H1 (cell line): Measurements from ENCODE around the gene SPIRE2. TPM values are rescaled to one million over a fixed set of nuclear protein-coding genes. Genes with fewer than 3 reads are reported as not detected.

Experiments used
- CTCF ChIA-PET: fragments of 300-600 bp; sonication (Branson Sonifier 250); formaldehyde crosslinking; loops from one replicate; lab custom pipeline; 2021; ENCODE audit not compliant: partially characterized antibody; lab: Charles Lee
- POLR2A ChIA-PET: fragments of 300-600 bp; sonication (Branson Sonifier 250); formaldehyde crosslinking; loops from one replicate; lab custom pipeline; 2021; ENCODE audit warnings: inconsistent platforms; ENCODE audit not compliant: partially characterized antibody; lab: Charles Lee
- DNase-seq, 2 experiments: peaks; one replicate each; pipeline versions ENCODE4 v3.0.0 to v3.0.0-alpha.2; 2010 to 2022; ENCODE audit warnings: low spot score in 2 of 2, low read depth in 1 of 2, mixed read lengths in 1 of 2
- FAIRE-seq: peaks from 2 replicates; lab custom pipeline; 2011; peaks lifted over from hg19 to GRCh38; lab: Jason Lieb, UNC
- H2AFZ ChIP-seq: 2 replicates; pipeline ENCODE4 v1.8.1; 2012; ENCODE audit warnings: low read length, inconsistent platforms
- H2AK5ac ChIP-seq: 2 replicates; pipeline ENCODE4 v1.6.1; 2013; ENCODE audit warnings: low read depth, low read length
- H2BK120ac ChIP-seq: replicated peaks from 2 replicates; pipeline ENCODE3; 2013; ENCODE audit warnings: low read depth, low read length, inconsistent platforms
- H2BK12ac ChIP-seq: 2 replicates; pipeline ENCODE4 v1.6.1; 2013; ENCODE audit warnings: low read depth, low read length
- H2BK15ac ChIP-seq: 2 replicates; pipeline ENCODE4 v1.6.1; 2013; ENCODE audit warnings: low read length
- H2BK20ac ChIP-seq: 2 replicates; pipeline ENCODE4 v1.6.1; 2013; ENCODE audit warnings: low read length
- H2BK5ac ChIP-seq: 2 replicates; pipeline ENCODE4 v1.6.1; 2013; ENCODE audit warnings: low read depth, low read length
- H3K14ac ChIP-seq: 2 replicates; pipeline ENCODE4 v1.6.1; 2013; ENCODE audit warnings: inconsistent platforms; ENCODE audit not compliant: insufficient read length
- H3K18ac ChIP-seq: 2 replicates; pipeline ENCODE4 v1.6.1; 2013; ENCODE audit warnings: low read length; ENCODE audit errors: extremely low read depth
- H3K23ac ChIP-seq: 2 replicates; pipeline ENCODE4 v1.6.1; 2013; ENCODE audit warnings: inconsistent platforms; ENCODE audit not compliant: insufficient read length
- H3K23me2 ChIP-seq: 2 replicates; pipeline ENCODE4 v1.6.1; 2013; ENCODE audit warnings: low read depth, low read length
- H3K27ac ChIP-seq: 2 replicates; pipeline ENCODE4 v1.6.1; 2011; ENCODE audit warnings: low read depth, low read length, inconsistent platforms
- H3K27me3 ChIP-seq, 4 experiments: replicated peaks in 1 of 4; 1 replicate in 1 of 4; 2 replicates in 3 of 4; pipeline versions ENCODE4 v1.6.1 to v1.8.1; 2011 to 2013; ENCODE audit warnings: low read length in 3 of 4, mild to moderate bottlenecking in 3 of 4, inconsistent platforms in 2 of 4, mixed read lengths in 2 of 4, moderate library complexity in 1 of 4; ENCODE audit not compliant: control insufficient read depth in 3 of 4, insufficient read depth in 3 of 4; ENCODE audit errors: extremely low read depth in 1 of 4
- H3K36me3 ChIP-seq, 4 experiments: 2 replicates each; pipeline versions ENCODE4 v1.6.1 to v1.8.1; 2011 to 2013; ENCODE audit warnings: mild to moderate bottlenecking in 4 of 4, low read length in 3 of 4, moderate library complexity in 2 of 4, control low read depth in 1 of 4, inconsistent platforms in 1 of 4; ENCODE audit not compliant: insufficient read depth in 4 of 4, control insufficient read depth in 2 of 4
- H3K4ac ChIP-seq: replicated peaks from 2 replicates; pipeline ENCODE3; 2013; ENCODE audit warnings: low read length, low read depth, mixed read lengths, inconsistent platforms; ENCODE audit not compliant: insufficient read length
- H3K4me1 ChIP-seq, 4 experiments: replicated peaks in 1 of 4; 1 replicate in 1 of 4; 2 replicates in 3 of 4; pipeline versions ENCODE4 v1.6.1 to v1.8.1; 2011 to 2013; ENCODE audit warnings: low read length in 3 of 4, inconsistent platforms in 2 of 4, mixed read lengths in 1 of 4; ENCODE audit not compliant: insufficient read depth in 4 of 4, control insufficient read depth in 3 of 4
- H3K4me2 ChIP-seq, 2 experiments: 2 replicates each; pipeline versions ENCODE4 v1.6.1 to v1.8.1; 2011 to 2013; ENCODE audit warnings: low read depth in 2 of 2, low read length in 2 of 2, control low read depth in 1 of 2, inconsistent platforms in 1 of 2, mild to moderate bottlenecking in 1 of 2; ENCODE audit not compliant: insufficient read depth in 1 of 2
- H3K4me3 ChIP-seq, 4 experiments: fragments of 200-600, 300-600 bp in 1 of 4; sonication (generic), shearing (Covaris generic), sonication (Bioruptor Twin) in 1 of 4; 2 replicates each; pipeline versions ENCODE4 v1.5.1 to v1.8.1; 2011 to 2016; ENCODE audit warnings: low read length in 4 of 4, low read depth in 3 of 4, control low read depth in 2 of 4, inconsistent platforms in 2 of 4, mild to moderate bottlenecking in 2 of 4, mixed read lengths in 1 of 4, moderate library complexity in 1 of 4; ENCODE audit not compliant: insufficient read depth in 2 of 4; ENCODE audit errors: extremely low read depth in 1 of 4
- H3K56ac ChIP-seq: replicated peaks from 2 replicates; pipeline ENCODE3; 2013; ENCODE audit warnings: low read depth, mild to moderate bottlenecking, mixed read lengths, low read length, inconsistent platforms; ENCODE audit not compliant: insufficient read length
- H3K79me1 ChIP-seq: 2 replicates; pipeline ENCODE4 v1.6.1; 2013; ENCODE audit warnings: low read depth, low read length, control low read depth
- H3K79me2 ChIP-seq, 2 experiments: 2 replicates each; pipeline versions ENCODE4 v1.6.1 to v1.8.1; 2012 to 2013; ENCODE audit warnings: low read length in 2 of 2, mild to moderate bottlenecking in 2 of 2, inconsistent platforms in 1 of 2; ENCODE audit not compliant: insufficient read depth in 2 of 2, control insufficient read depth in 1 of 2
- H3K9ac ChIP-seq, 4 experiments: replicated peaks in 1 of 4; 1 replicate in 1 of 4; 2 replicates in 3 of 4; pipeline versions ENCODE4 v1.6.1 to v1.8.1; 2011 to 2013; ENCODE audit warnings: low read depth in 3 of 4, low read length in 3 of 4, control low read depth in 2 of 4, mild to moderate bottlenecking in 2 of 4, moderate library complexity in 2 of 4, inconsistent platforms in 1 of 4; ENCODE audit errors: extremely low read depth in 1 of 4
- H3K9me3 ChIP-seq, 2 experiments: 2 replicates each; pipeline versions ENCODE4 v1.6.1 to v1.8.1; 2012 to 2013; ENCODE audit warnings: mild to moderate bottlenecking in 2 of 2, moderate library complexity in 2 of 2, control low read depth in 1 of 2, inconsistent platforms in 1 of 2, low read depth in 1 of 2, low read length in 1 of 2, mixed read lengths in 1 of 2; ENCODE audit not compliant: insufficient read depth in 2 of 2
- H4K20me1 ChIP-seq, 2 experiments: replicated peaks in 1 of 2; 2 replicates each; pipeline versions ENCODE3 to v1.8.1; 2011 to 2013; ENCODE audit warnings: inconsistent platforms in 2 of 2, low read length in 2 of 2, mild to moderate bottlenecking in 1 of 2; ENCODE audit not compliant: insufficient read depth in 2 of 2, control insufficient read depth in 1 of 2
- H4K5ac ChIP-seq: 2 replicates; pipeline ENCODE4 v1.6.1; 2013; ENCODE audit warnings: low read length, low read depth, mixed read lengths, inconsistent platforms; ENCODE audit not compliant: insufficient read length
- H4K8ac ChIP-seq: 2 replicates; pipeline ENCODE4 v1.8.0; 2013; ENCODE audit warnings: mild to moderate bottlenecking, moderate library complexity, low read length, inconsistent platforms; ENCODE audit not compliant: insufficient read depth; ENCODE audit errors: extremely low read depth
- H4K91ac ChIP-seq: replicated peaks from 2 replicates; pipeline ENCODE3; 2013; ENCODE audit warnings: low read length, mixed read lengths, inconsistent platforms; ENCODE audit not compliant: insufficient read length
- ATF2 ChIP-seq: IDR thresholded peaks from 2 replicates; pipeline ENCODE4 v1.6.1; 2012; ENCODE audit warnings: low read length, inconsistent platforms
- BCL11A ChIP-seq, 2 experiments: IDR thresholded peaks; one replicate each; pipeline ENCODE4 v1.6.1; 2011; ENCODE audit warnings: low read depth in 2 of 2, low read length in 2 of 2, mild to moderate bottlenecking in 2 of 2
- CREB1 ChIP-seq: IDR thresholded peaks from 2 replicates; pipeline ENCODE4 v1.6.1; 2012; ENCODE audit warnings: inconsistent platforms
- FOSL1 ChIP-seq: IDR thresholded peaks from 2 replicates; pipeline ENCODE4 v1.6.1; 2011; ENCODE audit warnings: mild to moderate bottlenecking, low read depth, low read length, moderate library complexity; ENCODE audit not compliant: insufficient read depth
- HDAC2 ChIP-seq, 2 experiments: fragments of 300-600 bp in 1 of 2; sonication (generic) in 1 of 2; IDR thresholded peaks; 2 replicates each; pipeline ENCODE4 v1.6.1; 2011 to 2012; ENCODE audit warnings: low read depth in 2 of 2, low read length in 2 of 2, mild to moderate bottlenecking in 2 of 2, moderate library complexity in 2 of 2, borderline replicate concordance in 1 of 2, inconsistent platforms in 1 of 2
- HDAC6 ChIP-seq: IDR thresholded peaks from one replicate; pipeline ENCODE4 v1.7.1; 2012; ENCODE audit warnings: low read depth, mild to moderate bottlenecking, inconsistent platforms, low read length, moderate library complexity
- JUN ChIP-seq: IDR thresholded peaks from 2 replicates; pipeline ENCODE4 v1.6.1; 2011; ENCODE audit warnings: low read depth, mild to moderate bottlenecking, improper control_type of control experiment, low read length
- KDM4A ChIP-seq: IDR thresholded peaks from one replicate; pipeline ENCODE4 v1.7.1; 2012; ENCODE audit warnings: low read depth, mild to moderate bottlenecking, moderate library complexity, low read length, inconsistent platforms; ENCODE audit not compliant: severe bottlenecking
- POU5F1 ChIP-seq: IDR thresholded peaks from 2 replicates; pipeline ENCODE4 v1.6.1; 2011; ENCODE audit warnings: low read depth, mild to moderate bottlenecking, low read length, moderate library complexity
- SAP30 ChIP-seq: fragments of 300-600 bp; sonication (generic); IDR thresholded peaks from 2 replicates; pipeline ENCODE4 v1.7.1; 2012; ENCODE audit warnings: low read length, moderate library complexity, mild to moderate bottlenecking, inconsistent platforms; ENCODE audit not compliant: insufficient read depth, insufficient replicate concordance
- SIX5 ChIP-seq: IDR thresholded peaks from 2 replicates; pipeline ENCODE4 v1.6.1; 2011; ENCODE audit warnings: mild to moderate bottlenecking, low read depth, low read length
- SP4 ChIP-seq: IDR thresholded peaks from 2 replicates; pipeline ENCODE4 v1.6.1; 2012; ENCODE audit warnings: low read length, inconsistent platforms
- TEAD4 ChIP-seq: IDR thresholded peaks from 2 replicates; pipeline ENCODE4 v1.6.1; 2012; ENCODE audit warnings: low read depth, low read length, inconsistent platforms, mixed read lengths
- WGBS, 2 experiments: shearing (Covaris generic) in 1 of 2; methylation state at CpG; one replicate each; pipeline versions ENCODE4 v1.1.6 to v1.1.7; 2013 to 2015; ENCODE audit warnings: low lambda C conversion rate in 2 of 2, mixed read lengths in 2 of 2, inconsistent platforms in 1 of 2, low coverage in 1 of 2, missing lambda C conversion rate in 1 of 2; ENCODE audit not compliant: insufficient replicate concordance in 2 of 2, insufficient coverage in 1 of 2, insufficient read length in 1 of 2; ENCODE audit errors: extremely low coverage in 1 of 2, missing lambda C conversion rate in 1 of 2; 5-methylcytosine and 5-hydroxymethylcytosine counted together
- polyA plus RNA-seq, 7 experiments: library from polyadenylated mRNA; depleted of rRNA in 3 of 7; stranded (reverse) in 5 of 7; unstranded in 2 of 7; fragments of >200 nt in 5 of 7; fragments of 200-250 nt in 2 of 7; gene quantifications; 1 replicate in 5 of 7; 2 replicates in 1 of 7; 4 replicates in 1 of 7; pipeline versions ENCODE4 v1.2.1 to v1.2.3, GENCODE V29; 2011 to 2013; ENCODE audit warnings: missing spikeins in 2 of 7, mixed read lengths in 2 of 7
- total RNA-seq: library from RNA; stranded (reverse); fragmentation: NEBNext Ultra II Directional; extraction: Animal tissue kit (Norgen Biotek cat#: 25700); gene quantifications from 2 replicates; pipeline ENCODE4 v1.2.1, GENCODE V29; 2021

SPIRE2 gene
- total and polyA plus RNA-seq, 2 of the 8 experiments (the other 6 are each of a cell fraction or from before 2014, with no cell fraction given): 7.4 to 15.4 TPM

DNA sequence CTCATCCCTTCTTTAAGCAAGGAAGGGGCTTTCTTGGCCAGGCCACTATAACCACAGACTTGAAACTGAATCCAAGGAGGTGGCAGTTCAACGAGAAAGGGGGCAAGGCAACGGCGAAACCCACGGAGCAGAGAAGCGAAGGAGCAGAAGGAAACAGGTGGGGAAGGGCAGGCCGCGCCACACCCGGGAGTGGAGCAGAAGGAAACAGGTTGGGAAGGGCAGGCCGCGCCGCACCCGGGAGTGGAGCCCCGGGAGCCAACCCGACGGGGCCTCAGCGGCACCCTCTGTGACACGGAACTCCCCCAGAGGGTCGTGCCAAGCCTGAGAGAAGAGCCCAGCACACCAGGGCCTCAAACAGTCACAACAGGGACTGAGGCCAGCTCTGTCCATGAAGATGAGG lies 32.2 kb upstream of the SPIRE2 start:
- Histone ChIP-seq H3K4ac (no peak overlapping the region), H3K23ac (no peak overlapping the region), H3K4me1 (no peaks in the 10 kb centered on the region), H3K18ac (no peak overlapping the region), H3K14ac (no peak overlapping the region), H3K9me3 (no peaks in the 10 kb centered on the region), H3K79me2 (no peaks in the 10 kb centered on the region), H2AFZ (no peak overlapping the region), H3K9ac (no peak overlapping the region), H2BK5ac (no peak overlapping the region), H3K27me3 (no peaks in the 10 kb centered on the region), H4K5ac (no peak overlapping the region), H2BK20ac (no peak overlapping the region), H3K4me2 (no peak overlapping the region), H3K4me3 (no peak overlapping the region), H2AK5ac (no peak overlapping the region), H2BK120ac (no peak overlapping the region), H3K36me3 (peaks cover 17 to 59% (median 42%) of the 10 kb centered on the region in 4 experiments), H4K8ac (no peak overlapping the region), H3K23me2 (no peaks in the 10 kb centered on the region; the same call in 1 of the 2 replicates), H3K56ac (no peak overlapping the region), H3K27ac (no peak overlapping the region), H4K91ac (no peak overlapping the region), H3K79me1 (no peaks in the 10 kb centered on the region; the same call in 1 of the 2 replicates), H2BK12ac (no peak overlapping the region), H2BK15ac (no peak overlapping the region), H4K20me1 (peaks cover 2 to 12% of the 10 kb centered on the region in 2 experiments)
- POLR2A ChIA-PET: interaction anchor here (1.1 kb wide), 1 partner anchor 19 kb away, joined by 3 read pairs; no protein-coding TSS in a partner anchor
- CTCF ChIA-PET: no interaction called here
- FAIRE-seq: no peak
- no peak for DNase-seq
- WGBS, 2 experiments: 99% methylated on average over 18 of the region's 18 CpGs; no CpG with 5 or more reads in 1 of the 2 experiments
- no peak for TF ChIP-seq POU5F1
- TF ChIP-seq KDM4A: no peak
- no peak for TF ChIP-seq HDAC6
- TF ChIP-seq SAP30: no peak
- no peak for TF ChIP-seq JUN
- TF ChIP-seq HDAC2 (IDR thresholded peaks at IDR 0.05; ENCODE audit: borderline replicate concordance in 1 of 2, low read depth in 2 of 2, low read length in 2 of 2): no peak
- TF ChIP-seq CREB1: no peak
- TF ChIP-seq TEAD4: no peak
- TF ChIP-seq SP4: no peak
- no peak for TF ChIP-seq SIX5
- TF ChIP-seq FOSL1: no peak
- no peak for TF ChIP-seq BCL11A (IDR thresholded peaks at IDR 0.05; ENCODE audit: low read depth in 2 of 2, low read length in 2 of 2)
- no peak for TF ChIP-seq ATF2
